ENCODE results near the gene CPNE7. TPM values are rescaled to one million over a fixed set of nuclear protein-coding genes. Genes with fewer than 3 reads are reported as not detected.

CPNE7 gene
- total and polyA plus RNA-seq, 2 experiments from 2014 or later = 1.6 to 2.2 TPM

DNA sequence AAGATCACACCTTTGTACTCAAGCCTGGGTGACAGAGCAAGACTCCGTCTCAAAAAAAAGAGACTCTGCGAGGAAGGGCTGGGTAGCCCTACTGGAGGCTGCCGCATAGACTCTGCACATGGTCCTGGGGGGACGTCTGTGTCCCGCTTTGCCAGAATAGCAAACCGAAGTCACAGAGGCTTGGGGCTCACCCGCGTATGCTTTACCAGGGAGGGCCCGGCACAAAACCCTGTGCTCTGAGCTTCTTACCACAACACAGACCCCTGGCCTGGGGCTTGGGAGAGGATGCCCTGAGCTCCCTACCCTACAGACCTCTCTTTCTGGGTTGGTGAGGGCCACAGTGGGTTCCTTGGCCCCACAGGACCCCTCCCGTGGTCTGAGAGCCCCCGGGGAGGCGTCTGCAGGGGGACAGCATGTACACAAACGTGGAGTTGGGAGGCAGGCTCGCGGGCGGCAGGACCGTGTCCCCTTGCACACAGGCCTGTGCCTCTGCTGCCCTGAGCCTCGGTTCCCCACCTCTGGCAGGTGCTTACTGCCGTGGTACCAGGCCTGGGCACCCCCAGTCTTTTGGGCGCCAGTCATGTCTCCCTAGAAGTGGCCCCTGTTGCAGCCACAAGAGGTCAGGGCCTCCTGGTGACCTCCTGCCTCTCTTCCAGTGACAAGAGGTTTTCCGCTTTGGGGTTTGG, 13.8 kb downstream of the CPNE7 start:
- H3K4me3 ChIP-seq = no peak overlapping the region
- no peak overlapping the region for H3K27ac ChIP-seq
- no peak for DNase-seq (ENCODE audit: low read depth in 1 of 2, low spot score in 1 of 2)
- no peaks in the 10 kb centered on the region for H3K9me3 ChIP-seq (ENCODE audit: low read depth)
- H3K36me3 ChIP-seq = no peaks in the 10 kb centered on the region
- TF ChIP-seq, protein P1, sequence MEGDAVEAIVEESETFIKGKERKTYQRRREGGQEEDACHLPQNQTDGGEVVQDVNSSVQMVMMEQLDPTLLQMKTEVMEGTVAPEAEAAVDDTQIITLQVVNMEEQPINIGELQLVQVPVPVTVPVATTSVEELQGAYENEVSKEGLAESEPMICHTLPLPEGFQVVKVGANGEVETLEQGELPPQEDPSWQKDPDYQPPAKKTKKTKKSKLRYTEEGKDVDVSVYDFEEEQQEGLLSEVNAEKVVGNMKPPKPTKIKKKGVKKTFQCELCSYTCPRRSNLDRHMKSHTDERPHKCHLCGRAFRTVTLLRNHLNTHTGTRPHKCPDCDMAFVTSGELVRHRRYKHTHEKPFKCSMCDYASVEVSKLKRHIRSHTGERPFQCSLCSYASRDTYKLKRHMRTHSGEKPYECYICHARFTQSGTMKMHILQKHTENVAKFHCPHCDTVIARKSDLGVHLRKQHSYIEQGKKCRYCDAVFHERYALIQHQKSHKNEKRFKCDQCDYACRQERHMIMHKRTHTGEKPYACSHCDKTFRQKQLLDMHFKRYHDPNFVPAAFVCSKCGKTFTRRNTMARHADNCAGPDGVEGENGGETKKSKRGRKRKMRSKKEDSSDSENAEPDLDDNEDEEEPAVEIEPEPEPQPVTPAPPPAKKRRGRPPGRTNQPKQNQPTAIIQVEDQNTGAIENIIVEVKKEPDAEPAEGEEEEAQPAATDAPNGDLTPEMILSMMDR (IDR thresholded peaks at IDR 0.05; ENCODE audit: low read depth, low read length) = no peak
- H3K27me3 ChIP-seq = no peaks in the 10 kb centered on the region
- H3K4me1 ChIP-seq (ENCODE audit: low read depth) = peaks cover 5% of the 10 kb centered on the region

DNA sequence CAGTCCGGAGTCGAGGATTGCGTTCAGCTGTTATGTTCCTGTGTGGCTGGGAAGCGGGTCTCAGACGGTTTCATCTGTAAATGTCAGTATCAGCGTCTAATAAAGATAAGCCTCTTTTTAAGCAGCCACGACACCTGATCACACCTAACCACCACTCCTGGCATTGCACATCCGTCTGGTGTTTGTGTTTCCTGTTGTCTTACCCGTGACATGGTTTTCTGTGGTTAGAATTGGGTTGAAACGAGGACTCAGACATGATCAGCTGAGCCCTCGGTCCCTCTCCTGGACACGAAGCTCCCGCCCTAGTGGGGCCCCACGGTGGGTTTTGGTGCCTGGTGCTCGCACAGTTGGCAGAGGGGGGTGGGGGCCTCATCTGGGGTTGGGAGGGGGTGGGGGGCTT, 18.3 kb downstream of the CPNE7 start:
- Histone ChIP-seq H3K27ac (no peak overlapping the region), H3K36me3 (no peaks in the 10 kb centered on the region), H3K4me3 (no peak overlapping the region), H3K4me1 (ENCODE audit: low read depth) (no peaks in the 10 kb centered on the region), H3K27me3 (no peaks in the 10 kb centered on the region), H3K9me3 (ENCODE audit: low read depth) (no peaks in the 10 kb centered on the region)
- TF ChIP-seq, protein P1 (IDR thresholded peaks at IDR 0.05; ENCODE audit: low read depth, low read length) = no peak
- no peak for DNase-seq (ENCODE audit: low read depth in 1 of 2, low spot score in 1 of 2)

DNA sequence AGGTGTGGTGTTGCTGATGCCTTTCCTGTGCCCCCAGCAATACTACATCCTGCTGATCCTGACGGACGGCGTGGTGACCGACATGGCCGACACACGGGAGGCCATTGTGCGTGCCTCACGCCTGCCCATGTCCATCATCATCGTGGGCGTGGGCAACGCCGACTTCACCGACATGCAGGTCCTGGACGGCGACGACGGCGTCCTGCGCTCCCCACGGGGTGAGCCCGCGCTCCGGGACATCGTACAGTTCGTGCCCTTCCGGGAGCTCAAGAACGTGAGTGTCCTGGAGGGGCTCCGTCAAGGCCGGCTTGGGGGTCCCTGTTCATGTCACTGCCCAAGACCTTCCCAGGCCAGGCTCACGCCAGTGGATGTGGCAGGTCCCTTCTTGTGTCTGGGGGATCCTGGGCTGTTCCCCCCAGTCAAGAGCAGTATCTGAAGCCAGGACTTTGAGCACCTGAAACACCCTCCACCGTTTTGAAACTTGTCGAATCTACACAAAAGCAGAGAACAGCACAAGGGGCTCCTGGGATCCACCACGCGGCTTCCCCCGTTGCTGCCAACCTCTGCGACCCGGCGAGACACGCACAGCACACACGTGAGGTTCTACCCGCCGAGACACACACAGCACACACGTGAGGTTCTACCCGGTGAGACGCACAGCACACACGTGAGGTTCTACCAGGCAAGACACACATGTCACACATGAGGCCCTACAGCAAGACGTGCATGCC, 19.9 kb downstream of the CPNE7 start:
- TF ChIP-seq, protein P1 (IDR thresholded peaks at IDR 0.05; ENCODE audit: low read depth, low read length) = no peak
- no peak overlapping the region for H3K27ac ChIP-seq
- no peaks in the 10 kb centered on the region for H3K9me3 ChIP-seq (ENCODE audit: low read depth)
- no peak for DNase-seq (ENCODE audit: low read depth in 1 of 2, low spot score in 1 of 2)
- no peaks in the 10 kb centered on the region for H3K36me3 ChIP-seq
- no peaks in the 10 kb centered on the region for H3K27me3 ChIP-seq
- H3K4me3 ChIP-seq = no peak overlapping the region
- H3K4me1 ChIP-seq (ENCODE audit: low read depth) = peaks cover 13% of the 10 kb centered on the region

DNA sequence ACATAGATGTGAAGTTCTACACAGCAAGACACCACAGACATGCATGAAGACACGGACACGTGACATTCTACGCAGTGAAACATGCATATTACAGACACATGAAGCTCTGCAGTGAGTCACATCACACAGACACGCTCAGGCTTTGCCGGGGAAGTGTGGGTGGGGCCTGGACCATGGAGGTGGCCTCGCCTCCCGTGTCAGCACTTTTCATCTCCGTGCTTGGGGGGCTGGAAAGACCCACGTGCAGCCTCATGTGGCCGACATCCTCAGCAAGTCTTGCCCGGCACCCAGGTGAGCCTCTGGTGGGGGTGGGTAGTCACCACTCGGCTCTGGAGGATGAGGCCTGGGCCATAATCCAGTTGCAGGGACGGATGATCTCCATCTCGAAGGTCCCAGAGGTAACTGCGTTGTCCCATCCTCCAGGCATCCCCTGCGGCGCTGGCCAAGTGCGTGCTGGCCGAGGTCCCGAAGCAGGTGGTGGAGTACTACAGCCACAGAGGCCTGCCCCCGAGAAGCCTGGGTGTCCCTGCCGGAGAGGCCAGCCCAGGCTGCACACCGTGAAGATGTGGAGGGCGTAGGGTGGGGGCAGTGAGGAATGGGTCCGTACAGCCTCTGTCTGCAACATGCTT, 20.6 kb downstream of the CPNE7 start:
- TF ChIP-seq, protein P1 (IDR thresholded peaks at IDR 0.05; ENCODE audit: low read depth, low read length) = no peak
- no peak for DNase-seq (ENCODE audit: low read depth in 1 of 2, low spot score in 1 of 2)
- no peaks in the 10 kb centered on the region for H3K27me3 ChIP-seq

DNA sequence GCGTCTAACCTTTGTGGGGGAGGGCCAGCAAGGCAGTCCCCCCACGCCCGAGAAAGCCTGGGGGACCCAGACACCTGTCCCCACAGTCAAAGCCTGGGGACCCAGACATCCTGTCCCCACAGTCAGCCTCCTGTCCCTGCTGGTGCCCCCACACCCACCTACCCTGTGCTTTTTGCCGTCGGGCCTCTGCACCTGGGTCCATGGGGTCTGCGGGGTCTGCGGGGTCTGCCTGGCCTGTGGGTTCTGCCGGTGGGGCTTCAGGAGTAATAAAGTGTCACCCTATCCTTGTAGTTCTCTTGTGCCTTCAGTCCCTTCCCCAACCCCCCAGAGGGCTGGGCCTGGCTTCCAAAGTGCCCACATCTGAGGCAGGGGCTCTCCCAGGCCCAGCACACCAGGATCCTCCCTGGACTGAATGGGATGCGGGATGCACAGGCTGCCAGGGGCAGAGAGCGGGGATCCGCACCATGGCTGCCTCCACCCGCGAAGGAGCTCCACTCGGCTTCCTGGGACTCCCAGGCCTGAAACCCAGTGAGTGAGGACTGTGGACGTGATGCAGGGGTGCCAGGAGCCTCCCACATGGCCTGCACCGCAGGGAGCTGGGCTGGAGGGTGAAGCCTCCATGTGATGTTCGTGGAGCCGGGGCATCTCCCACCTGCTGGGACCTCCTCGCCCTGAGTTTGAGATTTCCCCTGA, 21.5 kb downstream of the CPNE7 start:
- Histone ChIP-seq H3K36me3 (no peaks in the 10 kb centered on the region), H3K9me3 (ENCODE audit: low read depth) (no peaks in the 10 kb centered on the region), H3K27ac (no peak overlapping the region), H3K4me1 (ENCODE audit: low read depth) (peaks cover 14% of the 10 kb centered on the region), H3K4me3 (no peak overlapping the region), H3K27me3 (no peaks in the 10 kb centered on the region)
- no peak for DNase-seq (ENCODE audit: low read depth in 1 of 2, low spot score in 1 of 2)
- TF ChIP-seq, protein P1 (IDR thresholded peaks at IDR 0.05; ENCODE audit: low read depth, low read length) = no peak

More for the DNA sequence above, 20.6 kb downstream of the CPNE7 start:
- Histone ChIP-seq H3K4me3 (no peak overlapping the region), H3K27ac (no peak overlapping the region), H3K9me3 (ENCODE audit: low read depth) (no peaks in the 10 kb centered on the region), H3K4me1 (ENCODE audit: low read depth) (peaks cover 13% of the 10 kb centered on the region), H3K36me3 (no peaks in the 10 kb centered on the region)

Measured in cardiac muscle cell (in vitro differentiated cells and primary cell).